Stomach (tissue), 9 donors: ENCODE results near the gene DENND6A. TPM values are rescaled to one million over a fixed set of nuclear protein-coding genes. Genes with fewer than 3 reads are reported as not detected.
"Not testable (repeated sequence)": the region's sequence is repeated elsewhere in the genome, so short reads cannot be mapped to it uniquely, and the experiment has no call there.

Source experiments
- DNase-seq, 2 donors: peaks; one replicate each; pipeline versions ENCODE4 v3.0.0 to v3.0.0-alpha.2; 2013 to 2019
- H3K27ac ChIP-seq, 5 donors: fragments of 200-600 bp in 4 of 5; sonication (generic) in 4 of 5; one replicate each; pipeline ENCODE4 v1.5.1; 2013 to 2019; ENCODE audit warnings: mild to moderate bottlenecking in 1 of 5, moderate library complexity in 1 of 5
- H3K27me3 ChIP-seq, 3 donors: fragments of 200-600 bp; sonication (generic); one replicate each; pipeline ENCODE4 v1.5.1; 2017 to 2019; ENCODE audit warnings: mixed run types in 1 of 3
- H3K36me3 ChIP-seq, 4 donors: fragments of 200-600 bp; sonication (generic); 1 replicate in 3 of 4; 2 replicates in 1 of 4; pipeline ENCODE4 v1.5.1; 2016 to 2019
- H3K4me1 ChIP-seq, 4 donors: fragments of 200-600 bp; sonication (generic); one replicate each; pipeline ENCODE4 v1.5.1; 2016 to 2019
- H3K4me3 ChIP-seq, 4 donors: fragments of 200-600 bp; sonication (generic) in 3 of 4; one replicate each; pipeline ENCODE4 v1.5.1; 2016 to 2019; ENCODE audit warnings: mild to moderate bottlenecking in 1 of 4
- H3K9me3 ChIP-seq, 4 donors: fragments of 200-600 bp; sonication (generic); one replicate each; pipeline ENCODE4 v1.5.1; 2016 to 2019
- CTCF ChIP-seq, 7 experiments: fragments of 450-650 bp in 4 of 7; fragments of 200-600 bp in 3 of 7; sonication (generic) in 3 of 7; IDR thresholded peaks; one replicate each; pipeline ENCODE4 v1.5.1; 2016 to 2019; ENCODE audit warnings: antibody characterized with exemption in 7 of 7, control low read depth in 2 of 7, mild to moderate bottlenecking in 1 of 7
- EP300 ChIP-seq: sonication (generic); formaldehyde crosslinking; IDR thresholded peaks from one replicate; pipeline ENCODE4 v1.6.1; 2017; ENCODE audit warnings: antibody characterized with exemption
- POLR2A ChIP-seq, 4 donors: fragments of 450-650 bp; IDR thresholded peaks; one replicate each; pipeline ENCODE4 v1.6.1; 2016; ENCODE audit warnings: antibody characterized with exemption in 4 of 4, control low read depth in 2 of 4, mild to moderate bottlenecking in 1 of 4, moderate library complexity in 1 of 4
- POLR2AphosphoS5 ChIP-seq, 3 donors: sonication (generic); formaldehyde crosslinking; IDR thresholded peaks; one replicate each; pipeline ENCODE4 v1.6.1; 2016; ENCODE audit warnings: antibody characterized with exemption in 3 of 3
- WGBS, 5 donors: extraction: QIAGEN DNeasy Blood & Tissue Kit in 3 of 5; methylation state at CpG; one replicate each; pipeline versions ENCODE4 v1.1.5 to v1.1.7; 2013 to 2018; 5-methylcytosine and 5-hydroxymethylcytosine counted together
- intact Hi-C: fragments of 100-400 bp; cut with DNase I; formaldehyde crosslinking; loops from one replicate; pipeline ENCODE4 v1.15.1; 2023; ENCODE audit warnings: low total_unique reads
- polyA plus RNA-seq, 3 donors: library from polyadenylated mRNA; stranded (reverse); fragments of 200-250 nt; gene quantifications; one replicate each; pipeline ENCODE4 v1.2.3, GENCODE V29; 2013
- total RNA-seq, 5 donors: library from RNA; depleted of rRNA; stranded (reverse); fragments of >200 nt; gene quantifications; one replicate each; pipeline versions ENCODE4 v1.1.0 to v1.2.3, GENCODE V29; 2014 to 2016
- donor health status: healthy with polysubstance abuse.
- donor health status: Bipolar disorder and iron deficiency.
- donor health status: healthy.

DENND6A gene
- total and polyA plus RNA-seq, 8 donors: 6.5 to 110 (median 11.0) TPM

DNA sequence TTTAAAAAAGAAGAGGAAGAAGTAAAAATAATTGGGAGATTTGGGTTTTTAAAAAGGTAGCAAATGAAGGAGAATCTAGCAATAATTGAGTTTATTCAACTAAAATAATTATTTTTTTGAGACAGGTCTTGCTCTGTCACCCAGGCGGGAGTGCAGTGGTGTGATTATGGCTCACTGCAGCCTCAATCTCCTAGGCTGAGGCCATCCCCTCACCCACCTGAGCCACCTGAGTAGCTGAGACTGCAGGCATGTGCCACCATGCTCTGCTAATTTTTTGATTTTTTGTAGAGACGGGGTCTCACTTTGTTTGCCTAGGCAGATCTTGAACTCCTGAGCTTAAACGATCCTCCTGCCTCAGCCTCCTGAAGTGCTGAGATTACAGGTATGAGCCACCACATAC is 68.1 kb downstream of the DENND6A start:
- 73 to 96% (median 95%) methylated on average over 3 of the region's 3 CpGs for WGBS, 5 donors
- TF ChIP-seq POLR2AphosphoS5 (IDR thresholded peaks at IDR 0.05) (no peak), CTCF (IDR thresholded peaks at IDR 0.05) (no peak), EP300 (no peak)
- Histone ChIP-seq H3K4me3 (no peak overlapping the region), H3K27ac (no peak overlapping the region), H3K27me3 (no peaks in the 10 kb centered on the region), H3K9me3 (no peaks in the 10 kb centered on the region), H3K36me3 (peaks cover 35 to 84% (median 79%) of the 10 kb centered on the region in 4 donors), H3K4me1 (no peaks in the 10 kb centered on the region)
- intact Hi-C loops: no loop called here
- no peak for DNase-seq

DNA sequence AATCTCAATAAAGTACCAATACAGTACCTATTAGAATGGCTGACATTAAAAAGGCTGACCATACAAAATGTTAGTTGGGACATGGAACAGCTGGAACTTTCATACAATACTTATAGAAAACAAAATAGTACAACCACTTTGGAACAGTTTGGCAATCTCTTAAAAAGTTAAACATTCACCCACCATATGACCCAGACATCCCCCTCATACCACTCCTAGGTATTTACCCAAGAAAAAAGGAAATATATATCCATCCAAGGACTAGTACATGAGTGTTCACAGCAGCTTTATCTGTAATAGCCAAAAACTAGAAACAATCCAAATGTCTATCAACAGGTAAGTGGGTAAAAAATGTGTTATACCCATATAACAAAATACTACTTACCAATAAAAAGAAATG is 70.5 kb downstream of the DENND6A start:
- DNase-seq: no peak
- no peaks in the 10 kb centered on the region for H3K9me3 ChIP-seq
- H3K27me3 ChIP-seq: no peaks in the 10 kb centered on the region
- peaks cover 18 to 66% (median 60%) of the 10 kb centered on the region in 4 donors for H3K36me3 ChIP-seq
- H3K4me1 ChIP-seq: no peaks in the 10 kb centered on the region
- no peak overlapping the region for H3K27ac ChIP-seq
- H3K4me3 ChIP-seq: no peak overlapping the region
- no peak for TF ChIP-seq EP300
- TF ChIP-seq POLR2AphosphoS5 (IDR thresholded peaks at IDR 0.05): no peak
- TF ChIP-seq POLR2A (IDR thresholded peaks at IDR 0.05): no peak
- TF ChIP-seq CTCF (IDR thresholded peaks at IDR 0.05): no peak
- intact Hi-C loops: no loop called here

- H3K9me3 ChIP-seq: no peaks in the 10 kb centered on the region
- no peaks in the 10 kb centered on the region for H3K4me1 ChIP-seq
- 97 to 99% (median 98%) methylated on average over 3 of the region's 3 CpGs for WGBS, 5 donors
- TF ChIP-seq POLR2A (IDR thresholded peaks at IDR 0.05) (no peak), CTCF (IDR thresholded peaks at IDR 0.05) (no peak), EP300 (no peak), POLR2AphosphoS5 (IDR thresholded peaks at IDR 0.05) (no peak)
- H3K4me3 ChIP-seq: no peak overlapping the region
- no peaks in the 10 kb centered on the region for H3K27me3 ChIP-seq
- DNase-seq: no peak
- intact Hi-C loops: no loop called here
- H3K36me3 ChIP-seq: peaks cover 0 to 23% (median 14%) of the 10 kb centered on the region in 4 donors
- no peak overlapping the region for H3K27ac ChIP-seq
Observed at GRCh38 chr3:57617739-57618138, 75.1 kb downstream of the DENND6A start.

GRCh38 chr3:57616233-57616632 is 76.6 kb downstream of the DENND6A start:
- Histone ChIP-seq H3K27ac (no peak overlapping the region), H3K36me3 (peaks cover 0 to 18% (median 10%) of the 10 kb centered on the region in 4 donors), H3K27me3 (no peaks in the 10 kb centered on the region), H3K4me1 (no peaks in the 10 kb centered on the region), H3K4me3 (no peak overlapping the region), H3K9me3 (no peaks in the 10 kb centered on the region)
- no peak for DNase-seq
- intact Hi-C loops: no loop called here
- no peak for TF ChIP-seq POLR2AphosphoS5 (IDR thresholded peaks at IDR 0.05)
- TF ChIP-seq POLR2A (IDR thresholded peaks at IDR 0.05): no peak
- no peak for TF ChIP-seq EP300
- no peak for TF ChIP-seq CTCF (IDR thresholded peaks at IDR 0.05)
- 63 to 81% (median 68%) methylated on average over 3 of the region's 3 CpGs for WGBS, 5 donors

DNA sequence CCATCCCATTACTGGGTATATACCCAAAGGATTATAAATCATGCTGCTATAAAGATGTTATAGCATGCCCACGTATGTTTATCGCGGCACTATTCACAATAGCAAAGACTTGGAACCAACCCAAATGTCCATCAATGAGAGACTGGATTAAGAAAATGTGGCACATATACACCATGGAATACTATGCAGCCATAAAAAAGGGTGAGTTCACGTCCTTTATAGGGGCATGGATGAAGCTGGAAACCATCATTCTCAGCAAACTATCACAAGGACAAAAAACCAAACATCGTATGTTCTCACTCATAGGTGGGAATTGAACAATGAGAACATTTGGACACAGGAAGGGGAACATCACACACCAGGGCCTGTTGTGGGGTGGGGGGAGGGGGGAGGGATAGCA is 81.0 kb downstream of the DENND6A start:
- peaks cover 0 to 22% (median under 1%) of the 10 kb centered on the region in 4 donors for H3K36me3 ChIP-seq
- intact Hi-C loops, H3K9me3 ChIP-seq, DNase-seq, H3K27me3 ChIP-seq, H3K4me3 ChIP-seq, H3K27ac ChIP-seq, H3K4me1 ChIP-seq: not testable (repeated sequence)
- 92 to 99% (median 98%) methylated on average over 5 of the region's 5 CpGs for WGBS, 5 donors
